HS-27A (cell line): ENCODE measurements around the gene COMP.

Source experiments
- DNase-seq: peaks from one replicate; pipeline ENCODE4 v3.0.0-alpha.2; 2012; ENCODE audit warnings: low read depth, missing footprints

The COMP gene

DNA sequence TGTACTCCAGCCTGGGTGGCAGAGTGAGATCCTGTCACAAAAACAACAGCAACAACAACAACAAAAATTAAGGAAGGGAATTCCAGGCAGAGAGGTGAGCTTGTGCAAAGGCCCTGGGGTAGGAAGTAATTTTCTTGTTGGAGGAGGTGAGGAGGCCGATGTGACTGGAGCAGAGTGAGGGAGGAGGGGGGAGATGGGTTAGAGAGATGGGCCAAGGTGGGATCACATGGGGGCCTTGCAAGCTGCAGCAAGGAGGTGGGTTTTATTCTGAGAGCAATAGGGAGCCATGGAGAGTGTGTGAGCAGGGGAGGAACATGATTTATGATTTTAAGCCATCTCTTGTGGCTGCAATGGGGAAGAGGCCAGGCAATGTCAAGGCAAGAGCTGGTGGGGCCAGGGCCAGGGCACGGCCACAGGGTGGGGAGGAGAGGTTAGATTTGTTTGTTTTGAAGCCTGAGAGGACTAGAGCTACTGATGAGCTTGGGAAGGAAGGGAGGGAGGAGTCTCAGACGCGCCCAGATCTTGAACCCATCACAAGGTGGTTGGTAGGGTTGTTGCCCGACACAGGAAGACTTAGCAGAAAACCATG, 12.5 kb upstream of the COMP start:
- DNase-seq, result no peak

DNA sequence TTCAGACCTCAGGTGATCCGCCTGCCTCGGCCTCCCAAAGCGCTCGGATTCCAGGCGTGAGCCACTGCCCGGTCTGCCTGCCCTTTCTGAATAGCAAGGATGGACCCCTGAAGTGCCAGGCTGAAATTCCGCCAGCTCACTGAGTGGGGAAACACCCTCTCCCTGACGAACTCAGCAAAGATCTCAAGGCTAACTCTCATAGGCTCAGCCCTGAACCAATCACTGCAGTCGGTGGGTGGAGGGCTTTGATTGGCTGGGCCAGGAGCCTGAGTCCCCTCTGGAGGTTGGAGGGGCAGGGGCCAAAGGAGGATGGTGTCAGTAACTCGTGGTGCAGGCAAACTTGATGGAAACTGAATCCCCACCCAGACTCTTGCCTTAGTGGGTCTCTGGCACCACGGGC, 11.2 kb upstream of the COMP start:
- no peak for DNase-seq

DNA sequence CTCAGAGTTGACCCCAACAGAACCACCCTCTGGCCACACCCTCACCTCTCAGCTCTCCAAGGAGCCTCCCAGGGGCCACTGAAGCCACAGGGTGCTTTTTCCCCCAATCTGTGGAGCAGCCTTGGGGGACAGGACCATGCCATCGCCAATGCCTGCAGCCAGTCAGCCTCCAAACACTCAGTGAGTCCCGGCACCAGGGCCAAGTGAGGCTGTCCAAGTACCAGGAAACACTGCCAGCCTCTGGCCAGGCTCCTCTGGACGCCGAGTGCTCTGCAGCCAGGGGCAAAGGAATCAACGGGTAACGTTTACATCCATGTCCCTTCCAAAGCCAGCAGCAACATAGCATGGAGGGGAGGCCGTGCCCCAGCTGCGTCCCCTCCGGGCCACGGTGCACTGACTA, 9.5 kb upstream of the COMP start:
- no peak for DNase-seq

DNA sequence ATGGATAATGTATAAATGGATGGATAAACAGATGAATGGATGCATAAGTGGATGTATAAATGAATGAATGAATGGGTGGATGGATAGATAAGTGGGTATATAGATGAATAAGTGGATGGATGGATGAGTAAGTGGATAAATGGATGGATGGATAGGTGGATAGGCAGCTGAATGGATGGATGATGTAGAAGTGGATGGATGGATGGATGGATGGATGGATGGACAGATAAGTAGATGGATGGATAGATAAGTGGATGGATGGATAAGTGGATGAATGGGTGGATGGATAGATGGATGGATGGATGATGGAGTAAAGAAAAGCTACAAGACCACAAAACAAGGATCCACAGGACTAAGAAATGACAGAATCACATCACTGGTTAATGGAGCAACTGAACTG, 9.0 kb upstream of the COMP start:
- DNase-seq, result no peak

DNA sequence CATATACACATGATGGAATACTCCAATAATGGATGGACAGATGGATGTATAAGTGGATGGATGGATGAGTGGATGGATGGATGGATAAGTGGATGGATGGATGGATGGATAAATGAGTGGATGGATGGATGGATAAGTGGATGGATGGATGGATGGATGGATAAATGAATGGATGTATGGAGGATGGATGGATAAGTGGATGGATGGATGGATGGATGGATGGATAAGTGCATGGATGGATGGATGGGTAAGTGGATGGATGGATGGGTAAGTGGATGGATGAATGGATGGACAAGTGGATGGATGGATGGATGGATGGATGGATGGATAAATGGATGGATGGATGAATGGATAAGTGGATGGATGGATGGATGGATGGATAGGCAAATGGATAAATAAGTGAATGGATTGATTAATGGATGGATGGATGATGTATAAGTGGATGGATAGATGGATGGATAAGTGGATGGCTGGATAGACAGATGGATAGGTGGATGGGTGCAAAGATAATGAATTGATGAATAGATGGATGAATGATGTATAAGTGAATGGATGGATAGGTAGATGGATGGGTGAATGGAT, 8.4 kb upstream of the COMP start:
- DNase-seq, result no peak

DNA sequence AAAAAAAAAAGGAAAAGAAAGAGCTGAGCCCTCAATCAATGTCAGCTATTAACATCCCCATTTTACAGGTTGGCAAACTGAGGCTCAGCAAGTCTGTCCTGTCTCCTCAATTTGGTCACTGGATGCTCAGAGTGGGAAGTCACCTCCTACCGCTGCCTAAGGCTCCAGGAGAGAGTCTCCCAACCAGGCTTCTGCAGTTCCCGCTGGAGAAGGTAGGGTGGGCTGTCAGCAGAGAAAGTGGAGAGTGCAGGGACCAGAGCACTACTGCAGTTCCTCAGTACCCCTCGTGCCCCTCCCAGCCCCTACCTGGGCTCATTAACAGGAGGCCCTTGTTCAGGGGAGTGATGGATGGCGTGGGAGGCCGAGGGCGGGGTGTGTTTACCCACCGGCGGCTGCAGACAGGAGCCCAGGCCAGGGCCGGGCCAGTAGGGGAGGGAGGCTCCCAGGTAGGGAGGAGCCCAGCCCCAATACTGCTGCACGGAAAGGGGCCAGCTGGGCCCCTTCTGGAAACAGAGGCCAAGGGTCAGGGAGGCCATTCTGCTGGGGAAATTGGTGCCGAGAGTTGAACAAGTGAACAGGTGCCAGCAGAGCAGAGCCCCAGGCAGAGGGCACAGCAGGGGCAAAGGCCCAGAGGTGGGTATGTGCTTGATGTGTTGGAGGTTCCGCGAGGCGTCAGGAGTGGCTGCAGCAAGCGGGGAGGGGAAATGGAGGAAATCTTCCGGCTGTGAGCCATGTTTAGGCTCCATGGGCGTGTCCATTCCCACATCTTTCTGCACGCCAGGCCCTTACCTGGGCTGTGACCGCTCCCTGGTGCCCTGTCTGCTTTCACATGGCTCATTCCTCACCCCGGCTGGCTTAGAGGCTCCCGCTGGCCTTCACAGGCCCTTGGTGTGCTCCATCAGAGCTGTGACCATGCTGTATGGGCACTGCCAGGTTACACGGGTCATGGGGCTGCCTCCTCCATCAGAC, 7.6 kb upstream of the COMP start:
- no peak for DNase-seq

DNA sequence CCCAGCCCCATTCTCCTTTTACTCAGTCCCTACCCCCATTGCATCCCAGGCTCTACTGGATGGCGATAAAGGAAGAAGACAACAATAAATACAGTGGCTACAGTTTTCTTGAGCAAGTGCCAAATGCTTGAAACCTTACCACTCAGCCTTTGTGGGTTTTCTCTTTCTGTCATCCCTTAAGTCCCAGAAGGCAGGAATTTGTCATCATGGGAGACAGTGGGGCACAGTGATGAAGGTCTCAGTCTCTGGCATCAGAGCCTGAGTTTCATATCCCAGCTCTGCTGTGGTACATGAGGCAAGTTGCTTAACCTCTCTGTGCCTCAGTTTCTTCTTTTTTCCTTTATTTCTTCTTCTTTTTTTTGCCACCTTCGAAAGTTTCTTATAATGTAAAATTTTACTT, 5.1 kb upstream of the COMP start:
- DNase-seq, result no peak

DNA sequence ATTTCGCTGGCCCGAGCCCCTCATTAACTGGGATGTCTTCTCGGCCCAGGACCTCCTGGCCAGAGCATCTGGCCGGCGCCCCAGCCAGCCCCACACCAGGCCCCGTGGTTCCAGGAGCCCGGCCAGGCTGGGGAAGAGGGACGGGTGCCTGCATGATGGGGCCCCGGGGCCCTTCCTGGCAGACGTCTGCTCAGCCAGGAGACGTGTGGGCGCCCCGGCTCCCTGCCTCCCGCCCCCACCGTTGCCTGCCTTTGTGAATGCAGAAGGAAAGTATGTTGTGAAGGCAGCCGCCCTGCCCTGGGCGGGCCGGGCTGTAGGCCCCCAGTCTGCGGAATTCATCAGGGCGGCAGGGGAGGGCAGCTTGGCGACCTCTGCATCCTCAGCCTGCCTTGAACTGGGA, 4.4 kb upstream of the COMP start:
- no peak for DNase-seq

DNA sequence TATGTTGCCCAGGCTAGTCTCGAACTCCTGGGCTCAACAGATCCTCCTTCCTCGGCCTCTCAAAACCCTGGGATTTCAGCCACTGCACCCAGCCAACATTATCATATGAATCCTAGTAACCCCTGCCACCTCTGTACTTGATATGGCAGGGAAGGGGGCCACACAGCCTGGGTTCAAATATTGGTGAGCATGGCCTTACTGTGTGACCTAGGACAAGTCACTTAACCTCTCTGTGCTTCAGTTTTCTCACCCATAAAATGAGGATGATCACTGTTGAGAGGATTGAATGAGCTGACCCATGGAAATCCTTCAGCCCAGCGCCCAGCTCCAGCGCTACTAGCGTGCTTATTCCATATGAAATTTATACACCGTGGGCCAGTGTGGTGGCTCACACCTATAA, 3.6 kb upstream of the COMP start:
- DNase-seq, result no peak

DNA sequence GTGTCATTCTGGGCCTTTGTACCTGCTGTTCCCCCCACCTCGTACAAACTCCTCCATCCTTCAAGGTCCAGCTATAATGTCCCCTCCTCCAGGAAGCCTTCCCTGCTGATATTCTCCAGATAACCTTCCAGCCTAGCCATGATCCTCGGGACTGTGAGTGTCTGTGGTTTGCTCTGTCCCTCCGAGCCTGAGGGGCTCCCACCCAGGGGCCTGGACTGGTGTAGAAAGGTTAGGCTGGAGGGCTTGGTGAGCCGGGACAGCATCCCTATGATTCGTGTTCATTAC, 2.9 kb upstream of the COMP start:
- DNase-seq, result no peak

DNA sequence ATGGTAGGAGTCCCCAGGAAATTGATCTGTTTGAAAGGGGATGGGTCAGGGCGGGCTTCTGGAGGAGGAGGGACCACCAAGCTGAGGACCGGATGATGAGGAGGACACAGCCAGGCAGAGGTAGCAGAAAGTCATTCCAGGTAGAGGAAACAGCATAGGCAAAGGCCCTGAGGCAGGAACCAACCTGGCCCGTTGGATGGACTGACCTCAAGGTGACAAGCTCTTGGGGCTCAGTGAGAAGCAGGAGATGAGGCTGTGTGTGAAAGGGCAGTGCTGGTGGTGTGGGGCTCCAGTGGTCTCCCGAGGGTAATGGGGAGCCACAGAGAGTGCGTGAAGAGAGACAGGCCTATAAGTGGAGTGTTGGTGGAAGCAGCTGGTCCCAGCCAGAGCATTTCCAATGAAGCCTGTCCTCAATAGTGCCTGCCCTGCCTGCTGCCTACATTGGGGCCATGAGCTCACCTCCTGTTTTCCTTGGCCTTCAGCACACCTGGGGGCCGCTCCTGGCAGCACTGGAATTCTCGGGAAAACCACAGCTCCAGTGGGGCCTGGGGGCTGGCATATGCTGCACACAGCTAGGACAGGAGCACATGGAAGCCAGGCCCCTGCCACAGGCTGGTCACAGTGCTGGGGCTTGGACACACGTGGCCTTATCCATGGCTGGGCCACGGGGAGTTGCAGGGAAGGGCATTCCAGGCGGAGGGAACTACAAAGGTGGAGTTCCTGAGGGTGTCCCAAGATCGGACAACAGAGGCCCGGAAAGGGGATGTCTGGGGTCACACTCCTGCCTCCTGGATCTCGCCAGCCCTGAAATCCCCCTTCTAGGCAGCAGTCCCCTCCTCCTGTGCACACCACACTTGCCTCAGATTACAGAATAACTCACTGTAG, 2.3 kb upstream of the COMP start:
- DNase-seq, result no peak

DNA sequence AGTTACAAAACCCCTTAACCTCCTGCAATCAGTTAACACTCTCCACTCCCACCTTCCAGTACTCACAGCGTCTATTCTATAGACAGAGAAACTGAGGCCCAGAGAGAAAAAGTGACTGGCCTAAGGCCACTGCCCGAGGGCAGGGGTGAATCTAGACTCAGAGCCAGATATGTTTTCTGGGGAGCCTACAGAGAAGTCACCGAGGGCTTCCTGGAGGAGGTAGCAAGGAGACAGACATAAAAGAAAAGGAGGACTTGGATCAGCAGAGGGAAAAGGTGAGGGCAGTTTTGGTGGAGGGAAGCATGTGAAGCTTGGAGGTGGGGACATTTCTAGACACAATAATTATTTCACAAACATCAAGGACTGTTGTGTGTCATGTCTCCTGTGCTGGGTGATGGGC, 1.6 kb upstream of the COMP start:
- DNase-seq, result no peak

DNA sequence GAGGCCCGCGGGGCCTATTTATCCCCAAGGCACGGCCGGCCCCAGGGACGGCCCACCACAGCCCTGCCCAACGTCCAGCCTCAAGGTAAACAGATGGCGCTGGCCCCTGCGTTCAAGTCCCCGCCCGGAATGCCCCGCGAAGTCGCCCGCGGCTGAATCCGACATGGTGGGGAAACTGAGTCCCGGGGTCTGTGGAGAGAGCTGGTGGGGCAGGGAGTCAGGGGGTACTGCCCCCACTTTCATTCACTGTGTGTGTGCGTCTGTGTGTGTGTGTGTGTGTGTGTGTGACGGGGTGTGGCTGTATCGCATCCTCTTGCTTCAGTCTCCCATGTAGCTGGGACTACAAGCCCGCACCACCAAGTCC, 192 bp upstream of the COMP start:
- no peak for DNase-seq

DNA sequence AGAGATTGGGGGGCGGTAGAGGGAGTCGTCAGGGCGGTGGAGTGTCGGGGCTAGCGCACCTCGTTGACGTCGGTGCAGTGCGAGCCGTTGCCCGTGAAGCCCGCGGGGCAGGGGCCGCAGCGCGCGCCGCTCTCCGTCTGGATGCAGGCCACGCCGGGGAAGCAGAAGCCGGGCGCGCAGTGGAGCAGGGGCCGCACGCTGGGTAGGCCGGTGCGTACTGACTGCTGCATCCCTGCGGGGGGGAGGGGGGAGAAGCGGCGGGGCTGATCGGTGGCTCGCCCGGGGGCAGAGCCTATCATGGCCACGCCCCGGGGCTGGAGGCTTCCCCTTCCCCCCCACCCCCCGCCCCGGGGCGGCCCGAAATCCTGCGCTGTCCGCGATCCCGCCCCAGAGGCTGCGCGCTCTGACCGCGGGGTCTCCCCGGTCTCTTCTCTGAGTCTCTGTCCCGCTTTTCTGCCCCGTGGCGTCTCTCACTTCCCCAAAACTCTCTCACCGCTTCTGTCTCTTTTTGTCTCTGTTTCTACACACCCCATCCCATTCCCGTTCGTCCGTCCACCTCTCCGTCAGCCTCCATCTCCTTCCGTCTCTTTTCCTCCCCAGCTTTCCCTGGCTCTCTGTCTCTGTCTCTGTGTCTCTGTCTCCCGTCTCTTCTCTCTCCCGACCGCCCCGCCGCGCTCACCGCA, 1.1 kb downstream of the COMP start:
- no peak for DNase-seq

DNA sequence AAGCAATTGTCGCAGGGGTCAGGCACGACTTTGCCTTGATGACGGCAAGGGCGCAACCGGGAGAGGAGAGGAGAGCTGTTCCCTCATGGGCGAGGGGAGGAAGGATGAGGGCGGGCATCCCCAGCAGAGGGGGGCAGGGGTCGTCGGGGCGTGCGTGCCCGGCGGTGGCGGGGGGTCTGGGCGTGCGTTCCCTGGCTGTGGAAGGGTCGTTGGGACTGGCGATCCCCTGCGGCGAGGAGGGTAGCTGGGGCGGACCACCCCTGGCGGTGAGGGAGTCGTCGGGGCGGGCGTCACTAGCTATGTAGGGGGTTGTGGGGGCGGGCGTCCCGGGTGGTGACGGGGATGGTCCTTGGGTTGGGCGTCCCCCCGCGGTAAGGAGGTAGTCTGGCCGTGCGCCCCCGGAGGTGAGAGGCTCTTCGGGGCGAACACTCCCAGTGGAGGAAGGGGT, 1.7 kb downstream of the COMP start:
- no peak for DNase-seq

DNA sequence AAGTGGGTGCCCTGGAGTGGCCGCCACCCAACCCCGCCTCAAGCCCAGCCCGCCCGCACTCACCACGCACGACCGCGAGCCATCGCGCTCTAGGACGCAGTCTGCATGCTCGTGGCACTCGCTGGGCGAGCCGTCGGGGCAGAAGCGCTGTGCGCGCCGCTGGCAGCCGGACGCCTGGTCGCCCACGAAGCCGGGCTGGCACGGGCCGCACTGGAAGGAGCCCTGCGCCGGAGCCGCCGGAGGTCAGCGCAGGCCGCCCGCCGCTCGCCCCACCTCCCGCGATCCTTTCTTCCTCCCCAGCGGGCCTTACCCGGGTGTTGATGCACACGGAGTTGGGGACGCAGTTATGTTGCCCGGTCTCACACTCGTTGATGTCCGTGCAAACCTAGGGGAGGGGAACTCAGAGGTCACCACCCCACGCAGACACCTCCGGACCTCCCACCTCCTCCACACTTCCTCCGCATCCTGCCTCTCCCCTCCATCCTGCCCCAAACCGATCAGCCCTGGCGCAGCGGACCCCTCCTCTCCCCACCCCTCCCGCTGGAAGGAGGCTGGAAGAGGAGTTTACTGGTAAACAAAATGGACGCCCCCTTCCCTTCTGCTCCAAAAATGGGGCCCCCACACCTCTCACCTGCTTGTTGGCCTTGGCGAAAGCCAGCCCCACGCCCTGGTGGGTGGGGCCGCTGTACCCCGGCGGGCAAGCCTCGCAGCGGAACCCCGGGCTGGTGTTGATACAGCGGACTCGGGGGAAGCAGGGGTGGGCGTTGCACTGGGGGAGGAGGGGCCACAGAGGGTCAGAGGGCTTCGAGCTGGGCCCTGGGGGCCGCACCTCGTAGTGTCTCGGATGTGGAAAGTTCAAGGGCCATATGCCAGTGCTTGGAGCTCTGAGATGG, 2.3 kb downstream of the COMP start:
- DNase-seq, result no peak

DNA sequence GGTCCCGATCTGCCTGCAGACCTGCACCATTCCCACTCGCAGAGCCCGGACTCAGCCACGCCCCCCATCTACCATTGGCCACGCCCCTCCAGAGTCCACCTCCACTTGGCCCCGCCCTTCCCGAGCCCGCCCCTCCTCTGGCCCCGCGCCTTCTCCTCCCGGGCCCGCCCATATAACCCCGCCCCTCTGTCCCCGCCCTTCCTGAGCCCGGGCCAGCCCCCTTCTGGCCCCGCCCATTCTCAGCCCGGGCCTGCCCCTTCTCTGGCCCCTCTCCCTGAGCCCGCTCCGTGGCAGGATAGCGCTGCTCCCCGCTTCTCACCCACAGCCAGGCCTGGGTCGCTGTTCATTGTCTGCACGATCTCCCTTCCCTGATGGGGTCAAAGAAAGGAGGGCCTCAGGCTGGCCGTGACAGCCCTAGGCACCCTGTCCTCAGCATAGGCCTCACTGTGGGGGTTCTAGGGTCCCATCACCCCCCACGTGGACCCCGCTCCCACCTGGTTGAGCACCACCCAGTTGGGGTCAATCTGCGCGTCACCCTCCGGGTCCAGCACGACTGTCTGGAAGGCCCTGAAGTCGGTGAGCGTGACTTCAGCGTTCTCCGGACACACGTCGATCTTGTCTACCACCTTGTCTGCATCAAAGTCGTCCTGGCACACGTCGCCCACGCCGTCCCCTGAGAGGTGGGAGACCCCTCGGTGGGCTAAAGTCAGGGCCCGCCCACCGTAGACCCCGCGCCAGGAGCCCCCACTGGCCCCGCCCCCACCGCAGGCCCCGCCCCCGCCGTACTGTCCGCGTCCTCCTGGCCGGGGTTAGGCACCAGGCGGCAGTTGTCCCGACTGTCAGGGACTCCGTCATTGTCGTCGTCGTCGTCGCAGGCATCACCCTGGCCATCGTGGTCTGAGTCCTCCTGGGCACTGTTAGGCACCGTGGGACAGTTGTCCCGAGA, 5.7 kb downstream of the COMP start:
- DNase-seq, result no peak

DNA sequence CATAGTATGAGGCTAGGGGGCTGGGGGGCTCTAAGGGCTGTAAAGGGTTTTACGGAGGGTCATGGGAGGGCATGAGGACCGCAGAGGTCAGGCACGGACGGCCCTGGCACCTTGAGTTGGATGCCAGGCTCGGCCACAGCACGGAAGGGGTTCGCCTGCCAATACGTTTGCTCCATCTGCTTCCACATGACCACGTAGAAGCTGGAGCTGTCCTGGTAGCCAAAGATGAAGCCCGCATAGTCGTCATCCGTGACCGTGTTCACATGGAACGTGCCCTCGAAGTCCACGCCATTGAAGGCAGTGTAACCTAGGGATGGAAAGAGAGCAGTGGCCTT, 6.4 kb downstream of the COMP start:
- DNase-seq, result no peak

DNA sequence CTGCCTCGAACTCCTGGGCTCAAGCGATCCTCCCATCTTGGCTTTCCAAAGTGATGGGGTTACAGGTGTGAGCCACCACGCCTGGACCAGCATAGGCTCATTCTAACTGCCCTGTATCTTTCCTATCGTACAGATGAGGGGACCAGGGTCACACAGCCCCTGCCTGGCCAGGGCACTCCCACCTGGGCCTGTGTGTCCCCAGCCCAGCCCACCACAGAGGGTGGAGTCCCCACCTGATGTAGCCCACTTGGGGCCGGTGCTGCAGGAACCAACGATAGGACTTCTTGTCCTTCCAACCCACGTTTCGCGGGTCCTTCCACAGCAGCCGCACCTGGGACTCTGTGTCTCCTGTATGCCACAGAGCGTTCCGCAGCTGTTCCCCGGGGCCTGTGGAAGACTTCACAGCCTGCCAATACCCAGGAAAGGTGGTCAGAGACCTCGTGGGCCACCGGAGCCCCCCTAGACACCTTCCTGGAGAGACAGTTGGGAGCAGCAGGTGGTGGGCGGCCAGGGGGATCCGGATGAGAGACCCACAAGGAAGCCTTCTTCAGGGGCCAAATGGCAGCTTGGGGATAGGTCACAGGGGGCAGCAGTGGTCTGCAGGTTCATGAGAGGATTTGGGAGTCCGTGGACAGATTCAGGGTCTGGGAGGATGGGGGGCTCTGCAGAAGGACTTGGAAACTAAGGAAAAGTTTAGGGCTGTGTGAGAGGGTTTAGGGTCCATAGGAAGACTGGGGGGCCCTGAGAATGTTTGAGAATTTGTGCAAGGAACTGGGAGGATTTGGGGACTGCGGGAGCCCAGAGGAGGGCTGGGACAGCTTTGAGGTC, 6.9 kb downstream of the COMP start:
- no peak for DNase-seq
